HCT116 (cell line): ENCODE results near the gene SWT1. TPM values are rescaled to one million over a fixed set of nuclear protein-coding genes. Genes with fewer than 3 reads are reported as not detected.

Source experiments
- ATAC-seq: fragments of 200-7000 bp; cut with Tn5 transposase; 2 replicates; pipeline ENCODE4 v1.9.1; 2020; ENCODE audit warnings: mild to moderate bottlenecking, moderate library complexity
- BruUV-seq: library from RNA; stranded (reverse); fragments of 400-500 nt; replicated peaks from 2 replicates; lab custom pipeline; 2021; lab: Mats Ljungman, UMichigan
- CTCF ChIA-PET: fragments of 300-600 bp; sonication (Branson Sonifier 250); formaldehyde crosslinking; loops from one replicate; lab custom pipeline; 2021; ENCODE audit warnings: antibody characterized with exemption; lab: Charles Lee
- POLR2A ChIA-PET: fragments of 300-600, 350-600 bp; sonication (Branson Sonifier 250); formaldehyde crosslinking; loops from one replicate; lab custom pipeline; 2021; ENCODE audit warnings: antibody characterized with exemption; lab: Charles Lee
- RAD21 ChIA-PET, 2 experiments: fragments of 300-600 bp; sonication (Branson Sonifier 250); formaldehyde crosslinking; loops; one replicate each; lab custom pipeline; 2023; ENCODE audit warnings: low total read pairs in 2 of 2; ENCODE audit not compliant: uncharacterized antibody in 2 of 2, unreplicated experiment in 2 of 2, low non-redundant PET in 1 of 2; lab: Charles Lee
- DNase-seq: peaks from one replicate; pipeline ENCODE4 v3.0.0-alpha.2; 2010; ENCODE audit warnings: low read depth, low spot score
- H2AFZ ChIP-seq: fragments of 200-600 bp; shearing (Covaris generic), sonication (generic); 2 replicates; pipeline ENCODE4 v1.6.1; 2017; ENCODE audit warnings: low read depth, mixed run types, mixed read lengths, antibody characterized with exemption, low read length; ENCODE audit not compliant: poor library complexity, severe bottlenecking
- H3K27ac ChIP-seq: 2 replicates; pipeline ENCODE4 v1.5.1; 2012; ENCODE audit warnings: low read depth, low read length
- H3K27me3 ChIP-seq: fragments of 200-600 bp; sonication (generic); 2 replicates; pipeline ENCODE4 v1.6.1; 2016; ENCODE audit warnings: mixed run types, low read length, mixed read lengths; ENCODE audit not compliant: insufficient read depth
- H3K36me3 ChIP-seq, 2 experiments: fragments of 200-500 bp in 1 of 2; fragments of 200-600 bp in 1 of 2; sonication (Bioruptor generic) in 1 of 2; sonication (generic) in 1 of 2; 2 replicates each; pipeline versions ENCODE4 v1.5.1 to v1.6.1; 2014 to 2016; ENCODE audit warnings: low read length in 2 of 2, inconsistent platforms in 1 of 2, mixed read lengths in 1 of 2, mixed run types in 1 of 2; ENCODE audit not compliant: insufficient read depth in 2 of 2, control insufficient read depth in 1 of 2
- H3K4me1 ChIP-seq, 2 experiments: fragments of 200-600 bp in 1 of 2; sonication (generic) in 1 of 2; 2 replicates each; pipeline versions ENCODE4 v1.5.1 to v1.6.1; 2012 to 2017; ENCODE audit warnings: low read length in 2 of 2, inconsistent platforms in 1 of 2, mild to moderate bottlenecking in 1 of 2, mixed read lengths in 1 of 2, mixed run types in 1 of 2, moderate library complexity in 1 of 2; ENCODE audit not compliant: insufficient read depth in 2 of 2, control insufficient read depth in 1 of 2
- H3K4me2 ChIP-seq: fragments of 200-600 bp; sonication (generic); 2 replicates; pipeline ENCODE4 v1.6.1; 2017; ENCODE audit warnings: mixed run types, low read length, mixed read lengths
- H3K4me3 ChIP-seq, 2 experiments: fragments of 200-600 bp in 1 of 2; sonication (generic) in 1 of 2; replicated peaks in 1 of 2; 2 replicates each; pipeline ENCODE4 v1.5.1; 2011 to 2016; ENCODE audit warnings: low read length in 2 of 2, control low read depth in 1 of 2, low read depth in 1 of 2, mild to moderate bottlenecking in 1 of 2, mixed read lengths in 1 of 2, mixed run types in 1 of 2
- H3K79me2 ChIP-seq: fragments of 200-600 bp; sonication (generic); 2 replicates; pipeline ENCODE4 v1.6.1; 2017; ENCODE audit warnings: mild to moderate bottlenecking, mixed run types, low read length, moderate library complexity, mixed read lengths; ENCODE audit not compliant: insufficient read depth
- H3K9ac ChIP-seq: fragments of 200-600 bp; sonication (generic); 2 replicates; pipeline ENCODE4 v1.6.1; 2016; ENCODE audit warnings: low read length, mixed read lengths
- H3K9me2 ChIP-seq: fragments of 200-600 bp; sonication (generic), shearing (Covaris generic); 2 replicates; pipeline ENCODE4 v1.6.1; 2017; ENCODE audit warnings: mixed run types, mild to moderate bottlenecking, moderate library complexity; ENCODE audit not compliant: insufficient read depth
- H3K9me3 ChIP-seq, 2 experiments: fragments of 200-500 bp in 1 of 2; fragments of 200-600 bp in 1 of 2; sonication (Bioruptor generic) in 1 of 2; sonication (generic) in 1 of 2; 2 replicates each; pipeline ENCODE4 v1.6.1; 2014 to 2017; ENCODE audit warnings: low read length in 2 of 2, mixed read lengths in 2 of 2, inconsistent platforms in 1 of 2, low read depth in 1 of 2, mild to moderate bottlenecking in 1 of 2, mixed run types in 1 of 2, moderate library complexity in 1 of 2; ENCODE audit not compliant: control insufficient read depth in 1 of 2, insufficient read depth in 1 of 2
- H4K20me1 ChIP-seq: fragments of 200-600 bp; sonication (generic), shearing (Covaris generic); 2 replicates; pipeline ENCODE4 v1.6.1; 2017; ENCODE audit warnings: mixed run types, mild to moderate bottlenecking, moderate library complexity; ENCODE audit not compliant: insufficient read depth
- CBX3 ChIP-seq: IDR thresholded peaks from 2 replicates; pipeline ENCODE4 v1.6.1; 2012; ENCODE audit warnings: low read depth
- CEBPB ChIP-seq: IDR thresholded peaks from 2 replicates; pipeline ENCODE4 v1.6.1; 2012; ENCODE audit warnings: low read depth
- EZH2 ChIP-seq: fragments of 200-600 bp; sonication (generic); IDR thresholded peaks from 2 replicates; pipeline ENCODE4 v1.6.1; 2017; ENCODE audit warnings: antibody characterized with exemption, mixed run types
- EZH2phosphoT487 ChIP-seq: fragments of 200-600 bp; IDR thresholded peaks from 2 replicates; pipeline ENCODE4 v1.6.1; 2018; ENCODE audit warnings: antibody characterized with exemption, borderline replicate concordance
- FOSL1 ChIP-seq: IDR thresholded peaks from 2 replicates; pipeline ENCODE4 v1.6.1; 2012; ENCODE audit warnings: low read depth
- POLR2A ChIP-seq: IDR thresholded peaks from 2 replicates; pipeline ENCODE4 v1.7.0; 2011; ENCODE audit warnings: borderline replicate concordance; ENCODE audit not compliant: insufficient read depth, insufficient read length; ENCODE audit errors: extremely low read depth
- POLR2AphosphoS5 ChIP-seq: IDR thresholded peaks from 2 replicates; pipeline ENCODE4 v1.6.1; 2011; ENCODE audit warnings: mild to moderate bottlenecking, low read depth, low read length, moderate library complexity
- SIN3A ChIP-seq: IDR thresholded peaks from 2 replicates; pipeline ENCODE4 v1.6.1; 2012; ENCODE audit warnings: low read depth
- SP1 ChIP-seq: IDR thresholded peaks from 2 replicates; pipeline ENCODE4 v1.6.1; 2012; ENCODE audit warnings: low read depth
- TCF7L2 ChIP-seq: IDR thresholded peaks from 2 replicates; pipeline ENCODE4 v1.7.0; 2011; ENCODE audit warnings: borderline replicate concordance, inconsistent platforms; ENCODE audit not compliant: insufficient read depth, insufficient read length; ENCODE audit errors: extremely low read depth
- YY1 ChIP-seq: IDR thresholded peaks from 2 replicates; pipeline ENCODE4 v1.6.1; 2011; ENCODE audit warnings: low read length, low read depth, moderate library complexity, mild to moderate bottlenecking; ENCODE audit not compliant: insufficient replicate concordance; ENCODE audit errors: extremely low read depth
- ZFX ChIP-seq: fragments of 450-650 bp; IDR thresholded peaks from 2 replicates; pipeline ENCODE4 v1.6.1; 2017
- ZNF274 ChIP-seq: fragments of 200-500 bp; sonication (Bioruptor generic); IDR thresholded peaks from 2 replicates; pipeline ENCODE4 v1.6.1; 2014; ENCODE audit warnings: mild to moderate bottlenecking, low read depth, low read length, inconsistent platforms
- intact Hi-C: fragments of 100-400 bp; cut with micrococcal nuclease; formaldehyde crosslinking; loops from 2 replicates; pipeline ENCODE4 v1.10.0; 2022
- total RNA-seq: library from RNA; stranded (reverse); gene quantifications from one replicate; pipeline ENCODE4 v1.2.1, GENCODE V29; 2021; ENCODE audit not compliant: unreplicated experiment
- TF ChIP-seq, protein P1 (sequence below): IDR thresholded peaks from 2 replicates; pipeline ENCODE4 v1.6.1; 2012; ENCODE audit warnings: low read depth
- TF ChIP-seq, protein P2 (sequence below): IDR thresholded peaks from 2 replicates; pipeline ENCODE4 v1.6.1; 2012

Gene SWT1
- total RNA-seq, 1 experiment from 2014 or later: 3.3 TPM

DNA sequence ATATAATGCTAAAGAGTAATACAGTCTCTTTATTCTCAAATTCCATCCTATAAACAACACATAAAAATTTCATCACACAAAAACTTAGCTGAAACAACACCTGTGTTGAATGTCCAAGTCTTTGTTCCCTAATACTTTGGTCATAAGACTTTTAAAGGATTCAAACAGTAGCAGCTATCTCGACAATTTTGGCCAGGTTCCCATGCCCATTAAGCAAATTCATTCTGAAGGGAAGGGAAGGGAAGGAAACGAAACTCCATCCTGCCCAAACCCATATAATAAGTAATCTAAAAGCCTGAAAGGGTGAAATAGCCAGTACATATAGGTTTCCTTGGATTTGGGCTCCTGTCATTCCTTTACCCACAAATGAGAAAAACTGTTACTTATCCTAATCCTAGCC lies 152.6 kb downstream of the SWT1 start (continued):
- TF ChIP-seq ZNF274 (no peak), EZH2 (no peak), YY1 (no peak), CBX3 (no peak)

DNA sequence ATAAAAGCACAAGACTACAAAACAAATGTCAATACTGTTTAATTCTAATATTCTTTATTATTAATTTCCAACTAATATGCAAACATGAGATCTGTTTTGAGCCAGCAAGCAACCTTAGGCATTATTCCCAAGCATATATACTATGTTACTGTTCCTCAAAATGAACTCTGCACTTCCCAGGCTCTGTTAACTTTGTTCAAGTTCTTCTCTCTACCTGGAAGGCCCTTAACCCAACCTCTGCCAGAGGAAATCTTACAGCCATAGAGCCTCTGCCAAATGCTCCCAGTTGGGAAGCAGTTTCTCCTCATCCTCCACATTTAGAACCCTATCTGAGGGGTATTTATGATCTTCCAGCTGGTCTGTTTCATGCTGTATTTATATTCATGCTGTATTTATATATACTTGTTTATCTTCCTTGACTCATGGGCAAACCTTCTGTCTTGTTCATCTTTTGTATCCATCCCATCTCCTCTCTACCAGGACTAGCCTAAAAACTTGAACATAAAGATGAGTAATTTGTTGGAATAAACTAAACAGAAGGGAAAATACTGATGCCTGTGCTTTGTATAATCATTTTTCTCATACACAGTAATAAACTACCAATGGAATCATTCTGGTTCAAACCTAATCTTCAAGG lies 154.7 kb downstream of the SWT1 start:
- H3K9me3 ChIP-seq: no peaks in the 10 kb centered on the region
- intact Hi-C loops: loop anchor here (10.0 kb wide), 1 partner anchor 157 kb away; the partner anchor contains the start of genes SWT1 and TRMT1L
- H3K9ac ChIP-seq: no peak overlapping the region
- H3K27me3 ChIP-seq: no peaks in the 10 kb centered on the region
- peaks cover 24 to 32% of the 10 kb centered on the region in 2 experiments for H3K36me3 ChIP-seq
- CTCF ChIA-PET: no interaction called here
- H4K20me1 ChIP-seq: peaks cover 47% of the 10 kb centered on the region; the same call in 1 of the 2 replicates
- ATAC-seq (no peak), DNase-seq (no peak)
- no peak overlapping the region for H2AFZ ChIP-seq
- peaks cover 86% of the 10 kb centered on the region for H3K79me2 ChIP-seq
- no peak overlapping the region for H3K27ac ChIP-seq
- H3K4me3 ChIP-seq: no peak overlapping the region
- RAD21 ChIA-PET: no interaction called here
- no peak overlapping the region for H3K4me2 ChIP-seq
- BruUV-seq: no TSS peak
- peaks cover 0 to 11% of the 10 kb centered on the region in 2 experiments; a peak in 2 of 4 replicates for H3K4me1 ChIP-seq
- POLR2A ChIA-PET: no interaction called here
- H3K9me2 ChIP-seq: no peaks in the 10 kb centered on the region
- TF ChIP-seq ZNF274 (no peak), EZH2phosphoT487 (no peak), TCF7L2 (no peak), POLR2A (no peak), SIN3A (no peak), FOSL1 (no peak), SP1 (no peak), EZH2 (no peak), POLR2AphosphoS5 (no peak), YY1 (no peak), CEBPB (no peak), ZFX (no peak)
- TF ChIP-seq, protein P1, sequence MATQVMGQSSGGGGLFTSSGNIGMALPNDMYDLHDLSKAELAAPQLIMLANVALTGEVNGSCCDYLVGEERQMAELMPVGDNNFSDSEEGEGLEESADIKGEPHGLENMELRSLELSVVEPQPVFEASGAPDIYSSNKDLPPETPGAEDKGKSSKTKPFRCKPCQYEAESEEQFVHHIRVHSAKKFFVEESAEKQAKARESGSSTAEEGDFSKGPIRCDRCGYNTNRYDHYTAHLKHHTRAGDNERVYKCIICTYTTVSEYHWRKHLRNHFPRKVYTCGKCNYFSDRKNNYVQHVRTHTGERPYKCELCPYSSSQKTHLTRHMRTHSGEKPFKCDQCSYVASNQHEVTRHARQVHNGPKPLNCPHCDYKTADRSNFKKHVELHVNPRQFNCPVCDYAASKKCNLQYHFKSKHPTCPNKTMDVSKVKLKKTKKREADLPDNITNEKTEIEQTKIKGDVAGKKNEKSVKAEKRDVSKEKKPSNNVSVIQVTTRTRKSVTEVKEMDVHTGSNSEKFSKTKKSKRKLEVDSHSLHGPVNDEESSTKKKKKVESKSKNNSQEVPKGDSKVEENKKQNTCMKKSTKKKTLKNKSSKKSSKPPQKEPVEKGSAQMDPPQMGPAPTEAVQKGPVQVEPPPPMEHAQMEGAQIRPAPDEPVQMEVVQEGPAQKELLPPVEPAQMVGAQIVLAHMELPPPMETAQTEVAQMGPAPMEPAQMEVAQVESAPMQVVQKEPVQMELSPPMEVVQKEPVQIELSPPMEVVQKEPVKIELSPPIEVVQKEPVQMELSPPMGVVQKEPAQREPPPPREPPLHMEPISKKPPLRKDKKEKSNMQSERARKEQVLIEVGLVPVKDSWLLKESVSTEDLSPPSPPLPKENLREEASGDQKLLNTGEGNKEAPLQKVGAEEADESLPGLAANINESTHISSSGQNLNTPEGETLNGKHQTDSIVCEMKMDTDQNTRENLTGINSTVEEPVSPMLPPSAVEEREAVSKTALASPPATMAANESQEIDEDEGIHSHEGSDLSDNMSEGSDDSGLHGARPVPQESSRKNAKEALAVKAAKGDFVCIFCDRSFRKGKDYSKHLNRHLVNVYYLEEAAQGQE: no peak
- TF ChIP-seq, protein P2, sequence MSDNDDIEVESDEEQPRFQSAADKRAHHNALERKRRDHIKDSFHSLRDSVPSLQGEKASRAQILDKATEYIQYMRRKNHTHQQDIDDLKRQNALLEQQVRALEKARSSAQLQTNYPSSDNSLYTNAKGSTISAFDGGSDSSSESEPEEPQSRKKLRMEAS: no peak
- TF ChIP-seq, all 23 proteins: peak for 0
